ENCODE data around the gene TKT. TPM values are rescaled to one million over a fixed set of nuclear protein-coding genes. Genes with fewer than 3 reads are reported as not detected.

Gene TKT
- total RNA-seq, 1 experiment from 2014 or later = 446 TPM

- no peak for DNase-seq
- TF ChIP-seq, protein P1, sequence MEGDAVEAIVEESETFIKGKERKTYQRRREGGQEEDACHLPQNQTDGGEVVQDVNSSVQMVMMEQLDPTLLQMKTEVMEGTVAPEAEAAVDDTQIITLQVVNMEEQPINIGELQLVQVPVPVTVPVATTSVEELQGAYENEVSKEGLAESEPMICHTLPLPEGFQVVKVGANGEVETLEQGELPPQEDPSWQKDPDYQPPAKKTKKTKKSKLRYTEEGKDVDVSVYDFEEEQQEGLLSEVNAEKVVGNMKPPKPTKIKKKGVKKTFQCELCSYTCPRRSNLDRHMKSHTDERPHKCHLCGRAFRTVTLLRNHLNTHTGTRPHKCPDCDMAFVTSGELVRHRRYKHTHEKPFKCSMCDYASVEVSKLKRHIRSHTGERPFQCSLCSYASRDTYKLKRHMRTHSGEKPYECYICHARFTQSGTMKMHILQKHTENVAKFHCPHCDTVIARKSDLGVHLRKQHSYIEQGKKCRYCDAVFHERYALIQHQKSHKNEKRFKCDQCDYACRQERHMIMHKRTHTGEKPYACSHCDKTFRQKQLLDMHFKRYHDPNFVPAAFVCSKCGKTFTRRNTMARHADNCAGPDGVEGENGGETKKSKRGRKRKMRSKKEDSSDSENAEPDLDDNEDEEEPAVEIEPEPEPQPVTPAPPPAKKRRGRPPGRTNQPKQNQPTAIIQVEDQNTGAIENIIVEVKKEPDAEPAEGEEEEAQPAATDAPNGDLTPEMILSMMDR (IDR thresholded peaks at IDR 0.05; ENCODE audit: unreplicated experiment) = no peak
- H3K36me3 Mint-ChIP-seq (ENCODE audit: insufficient read depth, unreplicated experiment) = peaks cover 12% of the 10 kb centered on the region
- CTCF ChIA-PET = no interaction called here
- H3K4me3 Mint-ChIP-seq (ENCODE audit: low read depth, unreplicated experiment) = no peak overlapping the region
- intact Hi-C loops (cut with micrococcal nuclease; ENCODE audit: unreplicated experiment) = no loop called here
- H3K27ac Mint-ChIP-seq (ENCODE audit: unreplicated experiment) = no peak overlapping the region
- no peaks in the 10 kb centered on the region for H3K9me3 Mint-ChIP-seq (ENCODE audit: low read depth, unreplicated experiment)
- H3K27me3 Mint-ChIP-seq (ENCODE audit: unreplicated experiment) = no peaks in the 10 kb centered on the region
- no TSS peak for BruUV-seq (replicated peaks)
- no peaks in the 10 kb centered on the region for H3K4me1 Mint-ChIP-seq (ENCODE audit: low read depth, unreplicated experiment)
Observed at GRCh38 chr3:53183514-53183913, 72.3 kb downstream of the TKT start.

DNA sequence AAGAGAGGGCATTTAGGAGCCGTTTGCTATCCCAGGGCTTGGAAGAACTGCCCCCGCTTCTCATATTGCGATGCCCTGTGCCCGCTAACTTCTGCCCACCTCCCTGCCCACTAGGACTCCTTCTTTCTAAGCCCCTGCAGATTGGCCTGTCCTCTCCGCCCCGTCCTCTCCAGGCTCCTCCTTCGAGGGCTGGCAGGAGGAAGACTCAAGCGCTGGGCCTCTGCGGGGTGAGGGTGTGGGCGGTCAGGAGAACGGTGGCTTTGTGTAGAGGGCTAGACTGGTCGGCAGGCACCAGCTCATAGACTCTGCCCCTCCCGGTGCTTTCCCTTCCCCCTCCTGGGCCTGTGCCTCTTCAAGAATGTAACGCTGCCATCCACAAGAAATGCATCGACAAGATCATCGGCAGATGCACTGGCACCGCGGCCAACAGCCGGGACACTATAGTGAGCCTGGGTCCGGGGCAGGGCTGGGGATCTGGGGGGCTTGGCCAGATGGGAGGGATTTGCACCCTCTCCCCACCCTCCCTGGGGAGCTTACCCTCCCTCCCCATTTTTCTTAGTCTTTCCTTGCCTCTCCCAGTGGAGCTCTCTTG lies 73.0 kb downstream of the TKT start:
- Mint-ChIP-seq H3K36me3 (ENCODE audit: insufficient read depth, unreplicated experiment) (peaks cover 12% of the 10 kb centered on the region), H3K9me3 (ENCODE audit: low read depth, unreplicated experiment) (no peaks in the 10 kb centered on the region), H3K4me1 (ENCODE audit: low read depth, unreplicated experiment) (no peaks in the 10 kb centered on the region), H3K27me3 (ENCODE audit: unreplicated experiment) (no peaks in the 10 kb centered on the region), H3K27ac (ENCODE audit: unreplicated experiment) (no peak overlapping the region), H3K4me3 (ENCODE audit: low read depth, unreplicated experiment) (no peak overlapping the region)
- TF ChIP-seq, protein P1 (IDR thresholded peaks at IDR 0.05; ENCODE audit: unreplicated experiment) = no peak
- no peak for DNase-seq
- intact Hi-C loops (cut with micrococcal nuclease; ENCODE audit: unreplicated experiment) = no loop called here
- CTCF ChIA-PET = interaction anchor here (0.7 kb wide), 1 partner anchor 14 kb away, joined by 3 read pairs; no protein-coding TSS in a partner anchor
- BruUV-seq (replicated peaks) = no TSS peak

DNA sequence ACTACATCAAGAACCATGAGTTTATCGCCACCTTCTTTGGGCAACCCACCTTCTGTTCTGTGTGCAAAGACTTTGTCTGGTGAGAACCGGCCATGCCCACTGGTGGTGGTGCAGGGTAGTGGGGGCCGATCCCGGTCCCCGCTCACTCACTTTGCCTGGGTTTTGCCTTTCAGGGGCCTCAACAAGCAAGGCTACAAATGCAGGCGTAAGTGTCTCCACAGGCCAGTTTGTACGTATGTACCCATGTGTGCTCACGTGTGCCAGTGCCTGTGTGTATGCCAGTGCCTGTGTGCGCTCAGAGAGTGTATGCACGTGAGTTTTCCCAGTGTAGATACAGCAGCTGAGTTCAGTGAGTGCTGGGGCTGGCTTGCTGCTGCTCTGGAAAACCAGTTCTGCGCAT lies 74.3 kb downstream of the TKT start:
- no peaks in the 10 kb centered on the region for H3K4me1 Mint-ChIP-seq (ENCODE audit: low read depth, unreplicated experiment)
- CTCF ChIA-PET = no interaction called here
- H3K27ac Mint-ChIP-seq (ENCODE audit: unreplicated experiment) = no peak overlapping the region
- no peaks in the 10 kb centered on the region for H3K9me3 Mint-ChIP-seq (ENCODE audit: low read depth, unreplicated experiment)
- no peak for DNase-seq
- TF ChIP-seq, protein P1 (IDR thresholded peaks at IDR 0.05; ENCODE audit: unreplicated experiment) = no peak
- H3K36me3 Mint-ChIP-seq (ENCODE audit: insufficient read depth, unreplicated experiment) = peaks cover 12% of the 10 kb centered on the region
- H3K4me3 Mint-ChIP-seq (ENCODE audit: low read depth, unreplicated experiment) = no peak overlapping the region
- intact Hi-C loops (cut with micrococcal nuclease; ENCODE audit: unreplicated experiment) = no loop called here
- H3K27me3 Mint-ChIP-seq (ENCODE audit: unreplicated experiment) = no peaks in the 10 kb centered on the region
- BruUV-seq (replicated peaks) = no TSS peak

- no peak for DNase-seq
- H3K9me3 Mint-ChIP-seq (ENCODE audit: low read depth, unreplicated experiment) = no peaks in the 10 kb centered on the region
- CTCF ChIA-PET = no interaction called here
- H3K4me3 Mint-ChIP-seq (ENCODE audit: low read depth, unreplicated experiment) = no peak overlapping the region
- H3K4me1 Mint-ChIP-seq (ENCODE audit: low read depth, unreplicated experiment) = no peaks in the 10 kb centered on the region
- BruUV-seq (replicated peaks) = no TSS peak
- no peaks in the 10 kb centered on the region for H3K27me3 Mint-ChIP-seq (ENCODE audit: unreplicated experiment)
- peaks cover 12% of the 10 kb centered on the region for H3K36me3 Mint-ChIP-seq (ENCODE audit: insufficient read depth, unreplicated experiment)
- TF ChIP-seq, protein P1 (IDR thresholded peaks at IDR 0.05; ENCODE audit: unreplicated experiment) = no peak
- no peak overlapping the region for H3K27ac Mint-ChIP-seq (ENCODE audit: unreplicated experiment)
- intact Hi-C loops (cut with micrococcal nuclease; ENCODE audit: unreplicated experiment) = no loop called here
Observed at GRCh38 chr3:53181024-53181371, 74.8 kb downstream of the TKT start.
